ENCODE data around the gene NSMCE1.

The NSMCE1 gene

GRCh38 chr16:27308792-27309191 is 40.2 kb upstream of the NSMCE1 start:
- Histone ChIP-seq H3F3A (ENCODE audit: insufficient read depth, low read length) (no peaks in the 10 kb centered on the region; the same call in 1 of the 2 replicates), H3K79me2 (ENCODE audit: insufficient read depth, low read length) (no peaks in the 10 kb centered on the region), H3K27me3 (ENCODE audit: insufficient read depth, low read length) (no peaks in the 10 kb centered on the region), H3K4me3 (ENCODE audit: low read depth, low read length, poor library complexity, severe bottlenecking) (no peak overlapping the region), H4K20me1 (ENCODE audit: insufficient read depth, low read length) (no peaks in the 10 kb centered on the region), H3K36me3 (ENCODE audit: insufficient read depth, low read length) (no peaks in the 10 kb centered on the region), H3K9me3 (ENCODE audit: low read length) (peaks cover 9% of the 10 kb centered on the region), H3K4me1 (ENCODE audit: insufficient read depth, low read length, severe bottlenecking) (peaks cover 10% of the 10 kb centered on the region), H3K9me2 (ENCODE audit: low read depth, low read length) (no peaks in the 10 kb centered on the region), H2AFZ (ENCODE audit: low read length) (no peak overlapping the region), H3K27ac (ENCODE audit: low read depth, low read length, poor library complexity, severe bottlenecking) (no peak overlapping the region), H3K4me2 (ENCODE audit: low read length) (no peak overlapping the region), H3K9ac (ENCODE audit: low read length) (no peak overlapping the region)
- TF ChIP-seq CTCF (IDR thresholded peaks at IDR 0.05; ENCODE audit: low read length) (no peak), EZH2 (IDR thresholded peaks at IDR 0.05; ENCODE audit: borderline replicate concordance, low read length) (no peak)

GRCh38 chr16:27305839-27306442 is 37.4 kb upstream of the NSMCE1 start:
- Histone ChIP-seq H3K27ac (ENCODE audit: low read depth, low read length, poor library complexity, severe bottlenecking) (no peak overlapping the region), H3K36me3 (ENCODE audit: insufficient read depth, low read length) (no peaks in the 10 kb centered on the region), H3F3A (ENCODE audit: insufficient read depth, low read length) (0 out of 2 replicates have a peak, but pooled peaks cover 4% of the 10 kb centered on the region), H3K27me3 (ENCODE audit: insufficient read depth, low read length) (no peaks in the 10 kb centered on the region), H3K9ac (ENCODE audit: low read length) (no peak overlapping the region), H3K79me2 (ENCODE audit: insufficient read depth, low read length) (no peaks in the 10 kb centered on the region), H3K9me3 (ENCODE audit: low read length) (peaks cover 9% of the 10 kb centered on the region), H3K9me2 (ENCODE audit: low read depth, low read length) (no peaks in the 10 kb centered on the region), H3K4me3 (ENCODE audit: low read depth, low read length, poor library complexity, severe bottlenecking) (no peak overlapping the region), H3K4me1 (ENCODE audit: insufficient read depth, low read length, severe bottlenecking) (peaks cover 21% of the 10 kb centered on the region), H2AFZ (ENCODE audit: low read length) (no peak overlapping the region), H3K4me2 (ENCODE audit: low read length) (no peak overlapping the region), H4K20me1 (ENCODE audit: insufficient read depth, low read length) (no peaks in the 10 kb centered on the region)
- TF ChIP-seq CTCF (IDR thresholded peaks at IDR 0.05; ENCODE audit: low read length) (no peak), EZH2 (IDR thresholded peaks at IDR 0.05; ENCODE audit: borderline replicate concordance, low read length) (no peak)

GRCh38 chr16:27304881-27305745 is 36.5 kb upstream of the NSMCE1 start:
- H3K9me3 ChIP-seq (ENCODE audit: low read length): peaks cover 9% of the 10 kb centered on the region
- H3K4me3 ChIP-seq (ENCODE audit: low read depth, low read length, poor library complexity, severe bottlenecking): no peak overlapping the region
- no peaks in the 10 kb centered on the region for H4K20me1 ChIP-seq (ENCODE audit: insufficient read depth, low read length)
- H3K79me2 ChIP-seq (ENCODE audit: insufficient read depth, low read length): no peaks in the 10 kb centered on the region
- H3K27ac ChIP-seq (ENCODE audit: low read depth, low read length, poor library complexity, severe bottlenecking): no peak overlapping the region
- no peak for TF ChIP-seq EZH2 (IDR thresholded peaks at IDR 0.05; ENCODE audit: borderline replicate concordance, low read length)
- TF ChIP-seq CTCF (IDR thresholded peaks at IDR 0.05; ENCODE audit: low read length): no peak
- H2AFZ ChIP-seq (ENCODE audit: low read length): no peak overlapping the region
- H3F3A ChIP-seq (ENCODE audit: insufficient read depth, low read length): 0 out of 2 replicates have a peak, but pooled peaks cover 4% of the 10 kb centered on the region
- H3K36me3 ChIP-seq (ENCODE audit: insufficient read depth, low read length): no peaks in the 10 kb centered on the region
- H3K9ac ChIP-seq (ENCODE audit: low read length): no peak overlapping the region
- H3K4me1 ChIP-seq (ENCODE audit: insufficient read depth, low read length, severe bottlenecking): peaks cover 29% of the 10 kb centered on the region
- no peaks in the 10 kb centered on the region for H3K9me2 ChIP-seq (ENCODE audit: low read depth, low read length)
- H3K4me2 ChIP-seq (ENCODE audit: low read length): no peak overlapping the region
- H3K27me3 ChIP-seq (ENCODE audit: insufficient read depth, low read length): no peaks in the 10 kb centered on the region

Measured in OCI-LY1 (cell line).